ENCODE data around the gene MARCHF10. TPM values are rescaled to one million over a fixed set of nuclear protein-coding genes. Genes with fewer than 3 reads are reported as not detected.

The MARCHF10 gene
- total and polyA plus RNA-seq, 2 of the 13 experiments (the other 11 are each of a cell fraction or from before 2014, with no cell fraction given): not detected

GRCh38 chr17:62732125-62732524 lies 76.0 kb downstream of the MARCHF10 start:
- Histone ChIP-seq H3K79me2 (ENCODE audit: insufficient read depth, low read length) (no peaks in the 10 kb centered on the region), H3K27me3 (ENCODE audit: control insufficient read depth in 1 of 2, insufficient read depth in 2 of 2, low read length in 2 of 2) (peaks cover 2 to 13% of the 10 kb centered on the region in 2 experiments; a peak in 4 of 5 replicates), H3K27ac (ENCODE audit: extremely low read length, insufficient read depth, low read length) (no peak overlapping the region), H2AFZ (ENCODE audit: low read length) (no peak overlapping the region), H3K4me3 (replicated peaks in 1 of 3; ENCODE audit: insufficient read depth in 1 of 3, low read depth in 2 of 3, low read length in 3 of 3) (no peak overlapping the region), H3K9ac (ENCODE audit: insufficient read depth, low read depth, low read length) (no peak overlapping the region), H3K4me1 (ENCODE audit: insufficient read depth, low read length) (no peaks in the 10 kb centered on the region), H3K9me3 (ENCODE audit: low read length) (no peaks in the 10 kb centered on the region), H3K4me2 (ENCODE audit: low read depth, low read length) (no peak overlapping the region), H4K20me1 (ENCODE audit: insufficient read depth, low read length) (no peaks in the 10 kb centered on the region), H3K36me3 (replicated peaks in 1 of 2; ENCODE audit: control insufficient read depth in 1 of 2, insufficient read depth in 2 of 2, low read length in 2 of 2) (no peaks in the 10 kb centered on the region)
- no peak for FAIRE-seq
- ChIA-PET POLR2A (no interaction called here), CTCF (ENCODE audit: low intra/inter-chr PET ratio, low total read pairs) (no interaction called here)
- TF ChIP-seq ZNF256 (CRISPR knock-in tag; conservative IDR thresholded peaks at IDR 0.05) (no peak), SKI (IDR thresholded peaks at IDR 0.05; ENCODE audit: partially characterized antibody) (no peak), MIXL1 (CRISPR knock-in tag; IDR thresholded peaks at IDR 0.05) (no peak), ZNF691 (CRISPR knock-in tag; IDR thresholded peaks at IDR 0.05; ENCODE audit: borderline replicate concordance, low read depth) (no peak), HDAC6 (IDR thresholded peaks at IDR 0.05; ENCODE audit: low read depth, low read length) (no peak), HIC2 (CRISPR knock-in tag; IDR thresholded peaks at IDR 0.05; ENCODE audit: low read depth) (no peak), TERF1 (CRISPR knock-in tag; IDR thresholded peaks at IDR 0.05) (no peak), ZNF720 (CRISPR knock-in tag; IDR thresholded peaks at IDR 0.05) (no peak), ZBTB1 (CRISPR knock-in tag; IDR thresholded peaks at IDR 0.05; ENCODE audit: borderline replicate concordance) (no peak), ZNF816 (CRISPR knock-in tag; IDR thresholded peaks at IDR 0.05; ENCODE audit: borderline replicate concordance) (no peak), SATB2 (CRISPR knock-in tag; IDR thresholded peaks at IDR 0.05) (no peak), CCAR2 (optimal IDR thresholded peaks at IDR 0.05; ENCODE audit: low read depth, low read length) (no peak), IKZF4 (CRISPR knock-in tag; IDR thresholded peaks at IDR 0.05; ENCODE audit: borderline replicate concordance, low read depth, not compliant biosample characterization) (no peak), SRSF1 (optimal IDR thresholded peaks at IDR 0.05; ENCODE audit: low read depth, low read length) (no peak), TEAD2 (CRISPR knock-in tag; IDR thresholded peaks at IDR 0.05) (no peak), POLR2AphosphoS2 (IDR thresholded peaks at IDR 0.05; ENCODE audit: low read depth, low read length) (no peak), KDM2A (CRISPR knock-in tag; IDR thresholded peaks at IDR 0.05; ENCODE audit: borderline replicate concordance, low read depth) (no peak), ZKSCAN5 (CRISPR knock-in tag; IDR thresholded peaks at IDR 0.05) (no peak)
- intact Hi-C loops (cut with micrococcal nuclease; ENCODE audit: unreplicated experiment) (no loop called here), in situ Hi-C loops (cut with HindIII; ENCODE audit: extremely low pct_ligation_motif_present, low pct_unique_long_range_greater_than_20kb) (no loop called here)
- 57% methylated on average over 5 of the region's 5 CpGs for WGBS (ENCODE audit: low lambda C conversion rate)
- no peak for ATAC-seq
- no TSS peak for BruUV-seq (replicated peaks)
- no peak for DNase-seq (ENCODE audit: low spot score)
